Ishikawa (cell line): ENCODE results near the gene OR8D1.

Experiments
- RAD21 ChIP-seq: IDR thresholded peaks from 2 replicates; pipeline ENCODE4 v1.6.1; 2012; ENCODE audit warnings: low read depth
- ZBTB7A ChIP-seq: IDR thresholded peaks from 2 replicates; pipeline ENCODE4 v1.6.1; 2012; ENCODE audit warnings: low read depth

DNA sequence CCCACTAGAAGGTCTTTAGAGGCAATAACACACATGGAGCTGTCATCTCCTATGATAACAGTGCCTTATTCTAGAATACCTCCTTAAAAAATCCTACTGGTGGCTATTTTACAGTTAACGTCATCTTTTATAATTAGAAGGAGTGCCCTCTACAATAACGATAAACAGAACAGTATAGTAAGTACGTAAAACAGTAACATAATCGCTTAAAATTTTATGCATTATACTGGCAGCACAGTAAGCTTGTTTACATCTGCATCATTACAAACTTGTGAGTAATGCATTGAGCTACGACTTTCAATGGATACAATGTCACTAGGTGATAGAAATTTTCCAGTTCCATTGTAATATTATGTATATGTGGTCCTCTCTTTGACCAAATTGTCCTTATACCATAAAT lies 30.6 kb upstream of the OR8D1 start:
- TF ChIP-seq ZBTB7A (no peak), RAD21 (no peak)
